GM11168 (cell line): Measurements from ENCODE around the gene COL6A5.
"Not testable (repeated sequence)": the region's sequence is repeated elsewhere in the genome, so short reads cannot be mapped to it uniquely, and the experiment has no call there.

Source experiments
- in situ Hi-C: fragments of 300-500 bp; cut with MboI; formaldehyde crosslinking; loops from one replicate; pipeline ENCODE4 v1.12.0; 2022; ENCODE audit warnings: low sequenced_read_pairs; ENCODE audit not compliant: unreplicated experiment

COL6A5 gene

DNA sequence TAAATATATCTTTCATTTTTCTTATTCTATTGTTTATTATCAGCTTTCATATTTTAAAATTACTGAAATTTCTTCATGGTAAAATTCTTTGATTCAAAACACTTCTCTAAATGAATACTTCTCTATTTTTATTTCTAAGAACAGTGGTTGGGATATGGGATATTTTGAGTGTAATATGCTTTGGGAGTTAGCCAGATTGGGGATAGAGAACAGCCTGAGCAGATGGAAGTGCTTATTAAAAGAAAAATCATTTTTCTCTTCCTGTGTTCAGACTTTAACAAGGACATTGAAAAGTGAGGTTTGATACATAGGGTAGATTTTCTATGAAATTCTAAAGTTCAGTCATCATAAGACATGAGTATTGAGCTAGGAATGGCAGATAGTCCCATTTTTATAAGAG lies 84.8 kb downstream of the COL6A5 start:
- in situ Hi-C loops: no loop called here

DNA sequence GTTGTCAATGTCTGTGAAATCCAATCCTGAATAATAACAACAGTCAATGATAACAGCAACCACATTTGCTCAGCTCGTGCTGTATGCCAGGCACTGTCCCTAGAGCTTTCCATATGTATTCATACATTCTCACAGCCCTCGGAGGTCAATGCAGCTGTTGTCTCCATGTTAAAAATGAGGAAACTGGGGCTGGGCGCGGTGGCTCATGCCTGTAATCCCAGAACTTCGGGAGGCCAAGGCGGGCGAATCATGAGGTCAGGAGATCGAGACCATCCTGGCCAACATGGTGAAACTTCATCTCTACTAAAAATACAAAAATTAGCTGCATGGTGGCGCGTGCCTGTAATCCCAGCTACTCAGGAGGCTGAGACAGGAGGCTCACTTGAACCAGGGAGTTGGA lies 86.6 kb downstream of the COL6A5 start:
- in situ Hi-C loops: not testable (repeated sequence)

DNA sequence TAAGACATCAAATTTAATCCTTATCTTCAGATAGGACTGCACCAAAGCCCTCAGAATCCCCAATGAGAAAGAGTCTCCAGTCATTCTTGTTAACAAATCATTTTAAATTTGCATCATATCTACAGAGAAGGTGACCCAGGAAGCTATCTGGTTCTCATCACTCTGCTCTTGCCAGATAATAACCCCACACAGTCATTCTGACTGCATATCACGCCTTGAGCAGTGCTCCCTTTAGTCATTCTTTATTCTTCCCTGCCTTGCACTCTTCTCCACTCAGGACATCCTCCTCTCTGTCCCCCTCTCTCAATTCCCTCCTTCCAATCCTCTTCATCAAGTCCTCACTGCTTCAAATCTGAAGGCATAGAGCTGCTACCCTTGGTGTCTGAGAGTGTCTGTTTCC lies 87.8 kb downstream of the COL6A5 start:
- in situ Hi-C loops: no loop called here

- in situ Hi-C loops: no loop called here
These were observed 96.8 kb downstream of the COL6A5 start for GRCh38 chr3:130442284-130442683.

- in situ Hi-C loops: not testable (repeated sequence)
These were observed 101.4 kb downstream of the COL6A5 start for GRCh38 chr3:130446840-130447239.

- in situ Hi-C loops: not testable (repeated sequence)
These were observed 102.7 kb downstream of the COL6A5 start for GRCh38 chr3:130448155-130448554.

- in situ Hi-C loops: no loop called here
These were observed 111.1 kb downstream of the COL6A5 start for GRCh38 chr3:130456540-130456939.

- in situ Hi-C loops: no loop called here
These were observed 112.2 kb downstream of the COL6A5 start for GRCh38 chr3:130457671-130458070.

GRCh38 chr3:130459944-130460343 lies 114.5 kb downstream of the COL6A5 start:
- in situ Hi-C loops: no loop called here

GRCh38 chr3:130462089-130462488 lies 116.6 kb downstream of the COL6A5 start:
- in situ Hi-C loops: no loop called here

DNA sequence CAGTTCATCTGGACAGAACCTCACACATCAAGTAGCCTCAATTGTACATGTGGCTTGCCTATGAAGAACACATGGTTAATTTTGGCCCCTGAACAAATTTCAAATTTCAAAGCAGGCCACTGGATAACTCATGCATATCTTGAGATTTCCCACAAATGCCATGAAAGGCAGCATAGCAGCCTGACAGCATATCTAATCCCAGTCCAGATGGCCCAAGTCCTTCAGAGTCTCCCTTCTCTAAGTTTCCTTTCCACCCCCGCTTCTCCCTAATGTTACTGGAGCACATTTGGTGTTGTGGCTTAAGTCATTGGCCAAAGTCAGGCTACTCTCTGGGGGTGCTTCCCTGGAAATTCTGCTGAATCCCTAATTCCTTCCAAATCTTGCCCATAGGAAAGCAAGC lies 117.7 kb downstream of the COL6A5 start:
- in situ Hi-C loops: no loop called here

DNA sequence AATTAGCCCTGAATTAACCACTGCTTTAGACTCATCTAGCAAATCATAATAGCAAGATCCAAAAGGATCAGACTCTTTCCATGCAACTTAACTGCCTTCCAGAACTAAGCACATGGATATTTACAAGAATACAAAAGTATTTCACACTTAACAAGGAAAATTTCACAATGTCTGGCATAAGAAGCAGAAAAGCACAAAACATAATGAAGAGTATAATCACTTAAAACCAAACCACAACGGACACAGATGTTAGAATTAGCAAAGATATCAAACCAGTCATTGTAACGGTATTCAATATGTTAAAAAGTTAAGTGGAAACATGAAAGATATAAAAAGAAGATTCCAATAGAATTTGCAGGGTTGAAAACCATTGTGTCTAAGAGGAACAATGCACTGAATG lies 120.0 kb downstream of the COL6A5 start:
- in situ Hi-C loops: no loop called here

DNA sequence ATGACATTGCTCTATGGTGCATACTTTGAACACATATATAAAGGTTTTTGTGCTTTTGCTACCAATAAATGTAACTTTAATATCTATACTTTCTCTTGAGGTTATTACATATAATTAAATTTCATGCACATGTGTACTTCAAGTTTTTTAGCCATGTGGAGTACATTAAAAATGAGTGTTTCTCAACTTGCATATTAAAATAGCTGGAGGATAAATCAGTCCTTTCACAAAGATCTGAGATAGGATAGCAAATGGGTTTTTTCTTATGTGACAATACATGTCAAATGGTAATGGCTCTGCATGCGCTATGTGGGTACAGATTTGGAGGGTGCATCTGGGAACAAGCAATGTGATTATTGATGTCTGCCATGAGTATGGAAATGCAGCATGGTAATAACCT lies 122.8 kb downstream of the COL6A5 start:
- in situ Hi-C loops: no loop called here

GRCh38 chr3:130470126-130470525 lies 124.7 kb downstream of the COL6A5 start:
- in situ Hi-C loops: no loop called here

DNA sequence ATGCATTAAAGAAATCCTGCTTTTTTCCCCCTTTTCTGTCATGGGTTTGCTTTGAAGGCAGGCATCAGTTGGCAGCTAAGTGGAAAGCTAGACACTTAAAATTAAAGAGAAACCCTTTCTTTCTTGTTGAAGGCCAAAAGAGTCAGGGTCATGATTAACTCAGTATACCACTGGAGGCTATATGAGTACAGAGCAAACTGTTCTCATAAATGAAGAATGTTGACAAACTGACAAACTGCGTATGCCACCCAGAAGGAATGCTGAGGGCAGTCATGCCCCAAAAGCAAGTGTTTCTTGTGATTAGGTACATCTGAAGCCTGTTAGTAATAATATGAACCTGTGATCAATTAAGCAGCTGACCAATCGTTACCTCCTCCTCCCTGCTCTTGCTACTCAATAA lies 127.9 kb downstream of the COL6A5 start:
- in situ Hi-C loops: no loop called here

DNA sequence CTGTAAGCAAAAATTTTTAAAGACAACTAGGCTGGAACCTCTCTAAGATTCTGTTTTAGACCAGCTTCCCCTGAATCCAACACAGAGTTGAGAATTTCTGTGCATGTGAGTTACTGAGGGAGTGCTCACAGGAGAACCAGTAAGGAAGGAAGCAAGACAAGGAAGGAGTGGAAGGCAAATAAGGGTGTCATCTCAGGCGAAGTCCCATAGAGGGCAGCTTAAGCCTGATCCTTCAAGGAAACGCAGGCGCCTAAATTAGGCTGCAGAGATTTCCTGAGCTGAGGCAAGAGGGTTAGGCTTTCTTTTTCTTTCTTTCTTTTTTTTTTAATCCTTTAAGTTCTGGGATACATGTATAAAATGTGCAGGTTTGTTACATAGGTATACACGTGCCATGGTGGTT lies 135.3 kb downstream of the COL6A5 start:
- in situ Hi-C loops: no loop called here

DNA sequence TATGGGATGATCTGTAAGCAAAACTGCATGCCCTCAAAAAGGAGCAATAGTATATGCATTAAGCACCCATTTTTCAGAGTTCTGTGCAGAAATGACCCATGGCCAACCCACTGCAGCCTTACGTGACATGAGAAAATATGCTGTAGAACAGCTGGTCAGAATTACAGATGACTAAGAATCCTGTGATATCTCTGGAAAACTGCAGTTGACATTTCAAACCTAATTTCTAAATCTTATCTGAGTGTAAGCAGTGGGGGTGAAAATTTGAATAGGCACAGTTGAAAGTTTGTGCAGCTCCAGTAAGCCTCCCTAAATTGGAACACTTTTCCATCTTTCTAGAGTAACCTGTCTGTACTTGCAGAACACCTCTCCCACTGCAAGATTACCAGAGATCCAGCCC lies 142.8 kb downstream of the COL6A5 start:
- in situ Hi-C loops: no loop called here

DNA sequence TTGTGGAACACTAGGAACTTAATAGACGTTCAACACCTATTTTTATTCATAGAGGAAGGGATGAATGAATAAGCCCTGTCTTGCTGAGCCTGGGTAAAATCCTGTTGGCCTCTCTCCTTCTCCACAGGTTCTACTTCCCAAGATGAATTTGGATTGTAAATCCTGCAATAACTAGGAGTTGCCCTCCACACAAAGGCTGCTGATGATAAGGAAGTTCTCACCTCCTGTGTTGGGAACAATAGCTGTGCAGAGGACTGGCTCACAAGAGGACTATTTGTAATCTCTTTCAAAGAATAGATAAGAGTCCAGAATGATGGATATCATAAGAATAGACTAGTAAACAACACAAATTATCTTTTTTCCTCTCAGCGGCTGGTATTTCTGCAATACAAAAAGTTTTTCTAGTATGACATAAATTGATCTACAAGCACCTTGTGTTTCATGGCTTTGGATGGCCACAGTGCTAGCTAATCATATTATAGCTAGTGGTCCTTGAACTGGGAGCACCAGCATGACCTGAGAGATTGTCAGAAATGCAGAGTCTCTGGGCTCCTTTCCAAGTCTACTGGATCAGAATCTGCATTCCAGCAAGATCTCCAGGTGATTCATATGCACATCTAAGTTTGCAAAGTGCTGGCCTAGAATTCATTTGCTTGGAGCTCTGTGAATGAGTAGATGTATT lies 143.4 kb downstream of the COL6A5 start:
- in situ Hi-C loops: no loop called here

- in situ Hi-C loops: no loop called here
These were observed 144.8 kb downstream of the COL6A5 start for GRCh38 chr3:130490241-130490640.

DNA sequence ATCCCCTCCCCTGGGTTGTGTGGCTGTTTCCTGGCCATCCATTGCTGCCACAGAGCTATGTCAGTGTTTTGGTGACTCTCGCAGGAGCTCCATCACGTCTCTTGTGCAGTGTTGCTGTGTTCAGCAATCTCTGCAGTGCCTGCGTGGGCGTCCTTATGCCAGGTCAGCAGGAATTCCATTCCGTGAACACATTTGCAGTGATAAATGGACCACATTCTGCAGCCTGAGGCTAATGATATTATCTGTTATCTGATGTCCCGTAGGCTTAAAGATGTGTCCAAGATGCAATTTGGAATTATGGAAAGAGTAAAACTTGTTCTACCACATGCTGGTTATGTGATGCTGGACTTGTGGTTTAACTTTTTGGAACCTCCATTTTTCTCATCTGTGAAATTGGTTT lies 146.0 kb downstream of the COL6A5 start:
- in situ Hi-C loops: no loop called here

DNA sequence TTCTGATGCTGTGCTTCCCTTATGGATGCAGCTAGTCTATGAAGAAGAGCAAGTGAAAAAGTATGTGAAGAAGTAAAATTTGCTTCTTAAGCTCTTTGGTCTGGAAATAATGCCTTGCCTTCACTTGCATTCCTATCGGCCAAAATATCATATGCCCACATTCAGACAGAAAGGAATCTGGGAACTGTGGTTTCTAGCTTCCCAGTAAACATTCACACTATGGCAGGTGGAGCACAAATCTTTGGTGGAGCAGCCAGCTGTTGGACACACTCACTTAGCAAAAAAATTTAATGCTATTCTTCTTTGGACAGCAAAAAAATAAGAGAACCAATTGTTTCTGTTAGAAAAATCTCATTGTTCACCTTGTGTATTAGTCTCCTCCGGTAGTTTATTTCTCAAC lies 159.2 kb downstream of the COL6A5 start:
- in situ Hi-C loops: no loop called here

DNA sequence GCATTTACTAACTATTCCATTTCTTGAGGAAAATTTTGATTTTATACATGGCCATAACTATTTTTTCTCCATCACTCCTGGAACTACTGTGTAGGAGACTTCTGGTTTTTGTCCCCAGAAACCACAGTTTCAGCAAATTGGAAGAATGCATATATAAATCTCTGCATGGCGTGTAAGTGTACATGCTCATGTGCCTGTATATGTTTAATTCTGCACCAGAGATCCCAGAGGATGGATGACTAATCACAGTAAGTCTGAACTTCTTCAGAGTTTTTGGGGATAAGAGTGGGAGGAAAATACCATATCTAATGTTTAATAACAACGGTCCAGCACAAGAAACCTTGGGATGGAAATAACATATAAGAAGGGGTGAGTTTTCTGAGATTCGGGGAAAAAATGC lies 160.6 kb downstream of the COL6A5 start:
- in situ Hi-C loops: no loop called here

DNA sequence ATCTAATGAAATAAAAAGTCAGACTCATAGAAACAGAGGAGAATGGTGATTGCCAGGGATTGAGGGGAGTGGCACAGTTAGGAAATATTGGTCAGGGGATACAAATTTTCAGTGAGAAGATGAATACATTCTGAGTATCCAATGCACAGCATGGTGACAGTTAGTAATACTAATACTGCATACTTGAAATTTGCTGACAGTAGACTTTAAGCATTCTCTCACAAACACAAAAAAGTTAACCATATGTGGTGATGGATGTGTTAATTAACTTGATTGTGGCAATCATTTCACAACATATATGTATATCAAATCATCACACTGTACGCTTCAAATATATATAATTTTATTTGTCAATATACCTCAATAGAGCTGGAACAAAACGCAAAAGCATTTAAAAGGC lies 162.3 kb downstream of the COL6A5 start:
- in situ Hi-C loops: no loop called here
